Measurements from ENCODE around the gene ENO3. TPM values are rescaled to one million over a fixed set of nuclear protein-coding genes. Genes with fewer than 3 reads are reported as not detected.
"Not testable (repeated sequence)": the region's sequence is repeated elsewhere in the genome, so short reads cannot be mapped to it uniquely, and the experiment has no call there.

Gene ENO3
- total RNA-seq (2014; rRNA removed; shearing (Covaris generic)) = 5.2 and 6.6 TPM in 2 replicates

- H3K9me3 ChIP-seq (replicated peaks) = no peaks in the 10 kb centered on the region
- H3K27me3 ChIP-seq (replicated peaks) = no peaks in the 10 kb centered on the region
- H3K36me3 ChIP-seq = peaks cover 24% of the 10 kb centered on the region
- H3K4me3 ChIP-seq = peak within 1 kb of the TSS; percentile 92
- H3K27ac ChIP-seq = peak within 1 kb of the TSS; percentile 92
- H3K4me1 ChIP-seq (replicated peaks) = peaks cover 61% of the 10 kb centered on the region
- DNase-seq (ENCODE audit: low read depth in 1 of 2, low spot score in 2 of 2) = no peak
These were observed at the start of gene ENO3 for GRCh38 chr17:4950746-4951204. Gene ENO3 (plus strand): TSS chr17:4951119. CDS start chr17:4951830, 711 bp downstream.

- no peak overlapping the region for H3K27ac ChIP-seq
- DNase-seq (ENCODE audit: low read depth in 1 of 2, low spot score in 2 of 2) = no peak
- peaks cover 3% of the 10 kb centered on the region for H3K36me3 ChIP-seq
- H3K4me1 ChIP-seq (replicated peaks) = no peaks in the 10 kb centered on the region
- no peak overlapping the region for H3K4me3 ChIP-seq
- H3K9me3 ChIP-seq (replicated peaks) = no peaks in the 10 kb centered on the region
- H3K27me3 ChIP-seq (replicated peaks) = no peaks in the 10 kb centered on the region
These were observed 49.1 kb upstream of the ENO3 start for GRCh38 chr17:4901648-4902344.

DNA sequence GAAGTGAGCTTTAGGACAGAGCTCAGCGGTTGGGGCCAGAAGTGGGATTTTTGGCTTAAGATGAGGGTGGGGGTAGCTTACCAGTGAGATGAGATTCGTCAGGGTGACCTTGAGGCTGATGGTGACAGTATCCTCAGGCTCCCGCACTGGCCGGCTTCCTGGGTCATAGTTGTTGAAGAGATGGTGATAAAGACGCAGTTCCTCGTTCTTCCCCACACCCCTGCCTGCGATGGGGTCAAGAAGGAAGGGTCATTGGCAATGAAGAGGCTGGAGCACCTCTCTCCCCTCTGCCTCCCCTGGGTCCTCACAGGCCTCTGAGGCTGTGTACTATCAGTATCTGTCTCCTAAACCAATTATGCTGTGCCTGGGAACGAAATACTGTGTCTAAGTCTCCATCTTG is 48.4 kb upstream of the ENO3 start:
- H3K27ac ChIP-seq = no peak overlapping the region
- DNase-seq (ENCODE audit: low read depth in 1 of 2, low spot score in 2 of 2) = no peak
- H3K36me3 ChIP-seq = no peaks in the 10 kb centered on the region
- H3K27me3 ChIP-seq (replicated peaks) = no peaks in the 10 kb centered on the region
- no peaks in the 10 kb centered on the region for H3K9me3 ChIP-seq (replicated peaks)
- no peaks in the 10 kb centered on the region for H3K4me1 ChIP-seq (replicated peaks)
- no peak overlapping the region for H3K4me3 ChIP-seq

GRCh38 chr17:4903051-4903818 is 47.7 kb upstream of the ENO3 start, which contains the start of gene CHRNE:
Gene CHRNE (minus strand): TSS chr17:4903098. CDS start chr17:4903063, 35 bp downstream.
- DNase-seq (ENCODE audit: low read depth in 1 of 2, low spot score in 2 of 2) = peak; percentile 61 to 74
- no peaks in the 10 kb centered on the region for H3K4me1 ChIP-seq (replicated peaks)
- H3K27me3 ChIP-seq (replicated peaks) = no peaks in the 10 kb centered on the region
- H3K27ac ChIP-seq = no peak within 1 kb of the TSS
- H3K36me3 ChIP-seq = no peaks in the 10 kb centered on the region
- no peaks in the 10 kb centered on the region for H3K9me3 ChIP-seq (replicated peaks)
- no peak within 1 kb of the TSS for H3K4me3 ChIP-seq

- not testable (repeated sequence) for DNase-seq (ENCODE audit: low read depth in 1 of 2, low spot score in 2 of 2); H3K27ac ChIP-seq; H3K36me3 ChIP-seq; H3K4me1 ChIP-seq (replicated peaks); H3K9me3 ChIP-seq (replicated peaks); H3K4me3 ChIP-seq; H3K27me3 ChIP-seq (replicated peaks)
These were observed 44.3 kb upstream of the ENO3 start for GRCh38 chr17:4906642-4907041.

DNA sequence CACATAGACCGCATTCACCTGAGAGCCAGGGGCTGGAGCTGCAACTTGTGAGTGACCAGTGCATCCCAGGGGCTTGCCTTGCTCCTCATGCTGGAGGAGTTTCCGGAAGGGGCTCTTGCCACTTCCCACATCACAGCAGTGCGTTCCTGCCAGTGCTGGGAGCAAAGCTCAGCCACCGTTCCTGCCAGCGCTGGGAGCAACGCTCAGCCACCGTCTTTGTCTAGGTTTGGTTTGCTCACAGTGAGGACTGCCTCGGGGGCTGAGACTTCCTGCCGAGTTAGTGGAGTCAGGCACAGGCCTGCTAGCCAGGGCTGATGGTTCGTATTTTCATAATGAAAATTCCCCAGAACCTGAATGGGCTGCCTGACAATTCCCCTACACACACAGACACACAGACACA is 42.6 kb upstream of the ENO3 start:
- no peak overlapping the region for H3K27ac ChIP-seq

DNA sequence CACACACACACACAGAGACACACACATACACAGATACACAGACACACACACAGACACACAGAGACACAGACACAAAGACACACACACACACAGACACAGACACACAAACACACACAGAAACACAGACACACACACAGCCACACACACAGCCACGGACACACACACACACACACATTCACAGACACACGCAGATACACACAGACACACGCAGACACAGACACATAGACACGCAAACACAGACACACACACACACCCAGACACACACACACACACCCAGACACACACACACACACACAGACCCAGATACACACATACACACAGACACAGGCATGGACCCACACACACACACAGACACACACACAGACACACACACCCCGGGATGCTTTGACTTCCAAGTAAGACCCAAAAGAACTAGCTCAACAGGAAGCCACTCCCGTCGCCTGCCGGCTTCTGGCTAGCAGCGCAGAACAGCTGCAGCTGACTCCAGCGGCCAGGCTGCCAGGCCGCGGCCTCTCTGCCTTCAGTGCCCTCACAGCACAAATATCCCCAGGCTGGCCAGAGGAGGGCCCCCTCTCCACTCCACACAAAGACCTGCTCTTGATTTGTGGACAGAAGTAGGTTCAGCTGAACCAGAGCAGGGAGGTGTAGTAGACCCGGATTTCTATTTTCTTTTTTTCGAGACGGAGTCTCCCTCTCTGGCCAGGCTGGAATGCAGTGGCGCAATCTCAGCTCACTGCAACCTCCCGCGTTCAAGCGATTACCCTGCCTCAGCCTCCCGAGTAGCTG is 42.0 kb upstream of the ENO3 start:
- no peaks in the 10 kb centered on the region for H3K36me3 ChIP-seq
- no peak overlapping the region for H3K4me3 ChIP-seq
- no peaks in the 10 kb centered on the region for H3K9me3 ChIP-seq (replicated peaks)
- no peak overlapping the region for H3K27ac ChIP-seq
- peaks cover 9% of the 10 kb centered on the region for H3K4me1 ChIP-seq (replicated peaks)
- H3K27me3 ChIP-seq (replicated peaks) = no peaks in the 10 kb centered on the region
- DNase-seq (ENCODE audit: low read depth in 1 of 2, low spot score in 2 of 2) = peak; percentile 81 to 84

More for the DNA sequence above, 42.6 kb upstream of the ENO3 start:
- Histone ChIP-seq H3K36me3 (no peaks in the 10 kb centered on the region), H3K27me3 (replicated peaks) (no peaks in the 10 kb centered on the region), H3K4me1 (replicated peaks) (peaks cover 9% of the 10 kb centered on the region), H3K9me3 (replicated peaks) (no peaks in the 10 kb centered on the region), H3K4me3 (no peak overlapping the region)
- no peak for DNase-seq (ENCODE audit: low read depth in 1 of 2, low spot score in 2 of 2)

DNA sequence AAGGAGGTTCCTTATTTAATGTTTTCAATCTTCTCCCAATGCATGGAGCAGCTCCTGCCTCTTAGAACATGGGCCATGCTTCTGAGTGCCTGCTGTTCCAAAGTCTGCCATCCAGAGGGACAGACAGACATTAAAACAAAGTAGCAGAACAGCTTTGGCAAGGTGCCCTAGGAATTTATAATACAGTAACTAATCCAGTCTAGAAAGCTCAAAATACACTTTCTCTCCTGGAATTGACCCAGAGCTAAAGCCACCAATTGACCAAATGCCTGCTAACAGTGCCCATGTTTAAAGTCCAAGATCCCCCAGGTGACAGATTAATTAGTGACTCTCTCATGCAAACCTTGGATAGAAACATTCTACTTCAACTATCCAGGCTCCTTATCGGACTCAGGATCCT is 36.9 kb upstream of the ENO3 start:
- Histone ChIP-seq H3K27ac (no peak overlapping the region), H3K4me3 (no peak overlapping the region), H3K9me3 (replicated peaks) (no peaks in the 10 kb centered on the region), H3K36me3 (no peaks in the 10 kb centered on the region), H3K27me3 (replicated peaks) (no peaks in the 10 kb centered on the region), H3K4me1 (replicated peaks) (peaks cover 5% of the 10 kb centered on the region)
- no peak for DNase-seq (ENCODE audit: low read depth in 1 of 2, low spot score in 2 of 2)

DNA sequence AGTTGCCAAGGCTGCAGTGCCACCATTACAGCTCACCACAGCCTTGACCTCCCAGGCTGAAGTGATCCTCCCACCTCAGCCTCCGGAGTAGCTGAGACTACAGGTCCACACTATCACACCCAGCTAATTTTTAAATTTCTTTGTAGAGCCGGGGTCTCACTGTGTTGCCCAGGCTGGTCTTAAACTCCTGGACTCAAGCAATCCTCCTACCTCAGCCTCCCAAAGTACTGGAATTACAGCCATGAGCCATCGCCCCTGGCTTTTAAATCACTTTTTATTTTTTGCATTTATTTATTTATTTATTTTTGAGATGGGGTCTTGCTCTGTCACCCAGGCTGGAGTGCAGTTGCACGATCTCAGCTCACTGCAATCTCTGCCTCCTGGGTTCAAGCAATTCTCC is 36.4 kb upstream of the ENO3 start:
- not testable (repeated sequence) for H3K27ac ChIP-seq; H3K36me3 ChIP-seq; DNase-seq (ENCODE audit: low read depth in 1 of 2, low spot score in 2 of 2); H3K27me3 ChIP-seq (replicated peaks); H3K4me1 ChIP-seq (replicated peaks); H3K9me3 ChIP-seq (replicated peaks); H3K4me3 ChIP-seq

DNA sequence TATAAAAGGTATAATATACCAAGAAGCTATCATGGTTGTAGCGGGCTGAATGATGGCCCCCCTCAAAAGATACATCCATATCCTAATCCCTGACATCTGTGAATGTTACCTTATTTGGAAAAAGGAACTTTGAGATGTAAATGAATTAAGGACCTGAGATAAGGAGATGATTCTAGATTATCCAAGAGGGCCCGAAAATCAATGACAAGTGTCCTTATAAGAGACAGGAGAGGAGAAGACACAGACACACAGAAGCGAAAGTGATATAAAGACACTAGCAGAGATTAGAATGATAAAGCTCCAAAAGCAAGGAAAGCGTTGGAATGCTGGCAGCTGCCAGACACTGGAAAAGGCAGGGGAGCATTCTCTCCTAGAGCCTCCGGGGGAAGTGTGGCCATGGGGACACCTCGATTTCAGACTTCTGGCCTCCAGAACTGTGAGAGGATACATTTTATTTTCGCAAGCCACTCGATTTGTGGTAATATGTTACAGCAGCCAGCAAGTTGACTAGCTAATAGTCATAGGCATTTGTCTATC is 31.3 kb upstream of the ENO3 start:
- Histone ChIP-seq H3K36me3 (no peaks in the 10 kb centered on the region), H3K4me1 (replicated peaks) (no peaks in the 10 kb centered on the region), H3K27ac (no peak overlapping the region), H3K9me3 (replicated peaks) (no peaks in the 10 kb centered on the region), H3K27me3 (replicated peaks) (no peaks in the 10 kb centered on the region), H3K4me3 (no peak overlapping the region)
- DNase-seq (ENCODE audit: low read depth in 1 of 2, low spot score in 2 of 2) = no peak

DNA sequence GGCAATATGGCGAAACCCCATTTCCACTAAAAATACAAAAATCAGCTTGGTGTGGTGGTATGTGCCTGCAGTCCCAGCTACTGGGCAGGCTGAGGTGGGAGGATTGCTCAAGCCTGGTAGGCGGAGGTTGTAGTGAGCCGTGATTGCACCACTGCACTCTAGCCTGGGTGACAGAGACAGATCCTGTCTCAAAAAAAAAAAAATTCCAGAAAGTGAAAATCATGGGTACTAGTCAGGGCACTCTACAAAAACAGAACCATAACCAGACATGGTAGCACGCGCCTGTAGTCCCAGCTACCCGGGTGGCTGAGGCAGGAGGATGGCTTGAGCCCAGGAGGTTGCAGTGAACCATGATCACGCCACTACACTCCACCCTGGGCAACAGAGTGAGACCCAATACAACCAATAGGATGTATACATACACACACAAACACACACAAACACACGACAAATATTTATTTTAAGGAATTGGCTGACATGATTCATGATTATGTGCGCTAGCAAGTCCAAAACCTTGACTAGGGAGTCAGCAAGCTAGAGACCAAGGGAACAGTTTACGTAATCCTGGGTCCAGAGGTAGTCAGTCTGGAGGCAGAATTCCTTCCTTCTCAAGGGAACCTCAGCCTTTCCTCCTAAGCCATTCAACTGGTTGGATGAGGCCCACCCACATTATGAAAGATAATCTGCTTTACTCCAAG is 30.4 kb upstream of the ENO3 start:
- Histone ChIP-seq H3K4me1 (replicated peaks) (no peaks in the 10 kb centered on the region), H3K9me3 (replicated peaks) (no peaks in the 10 kb centered on the region), H3K27ac (no peak overlapping the region), H3K4me3 (no peak overlapping the region), H3K36me3 (no peaks in the 10 kb centered on the region), H3K27me3 (replicated peaks) (no peaks in the 10 kb centered on the region)
- DNase-seq (ENCODE audit: low read depth in 1 of 2, low spot score in 2 of 2) = no peak

DNA sequence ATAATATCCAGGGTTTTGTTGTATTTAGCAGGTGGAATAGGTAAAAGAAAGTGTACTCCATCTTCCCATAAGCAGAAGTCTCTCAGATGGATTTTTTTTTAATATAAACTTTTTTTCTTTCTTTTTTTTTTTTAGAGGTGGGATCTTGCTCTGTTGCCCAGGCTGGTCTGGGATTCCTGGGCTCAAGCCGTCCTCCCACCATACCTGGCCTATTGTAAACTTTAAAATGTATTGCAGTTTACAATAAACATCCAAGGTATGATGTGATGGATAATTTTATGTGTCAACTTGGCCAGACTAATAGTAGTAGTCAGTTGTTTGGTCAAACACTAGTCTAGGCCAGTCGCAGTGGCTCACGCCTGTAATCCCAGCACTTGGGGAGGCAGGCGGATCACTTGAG is 29.6 kb upstream of the ENO3 start:
- Histone ChIP-seq H3K4me1 (replicated peaks) (no peaks in the 10 kb centered on the region), H3K36me3 (no peaks in the 10 kb centered on the region), H3K9me3 (replicated peaks) (no peaks in the 10 kb centered on the region), H3K27ac (no peak overlapping the region), H3K27me3 (replicated peaks) (no peaks in the 10 kb centered on the region), H3K4me3 (no peak overlapping the region)
- DNase-seq (ENCODE audit: low read depth in 1 of 2, low spot score in 2 of 2) = no peak

Data from SJSA1 (cell line).